Stimulated activated CD8-positive, alpha-beta memory T cell treated with anti-CD3 and anti-CD28 coated beads, Interleukin-2, amount 100 ng/mL, for 1 hour (primary cell): ENCODE results near the gene TNFAIP2.

Source experiments
- DNase-seq, 2 donors: peaks; one replicate each; pipeline ENCODE4 v3.0.0-alpha.2; 2020; ENCODE audit warnings: low read depth in 2 of 2

TNFAIP2 gene

DNA sequence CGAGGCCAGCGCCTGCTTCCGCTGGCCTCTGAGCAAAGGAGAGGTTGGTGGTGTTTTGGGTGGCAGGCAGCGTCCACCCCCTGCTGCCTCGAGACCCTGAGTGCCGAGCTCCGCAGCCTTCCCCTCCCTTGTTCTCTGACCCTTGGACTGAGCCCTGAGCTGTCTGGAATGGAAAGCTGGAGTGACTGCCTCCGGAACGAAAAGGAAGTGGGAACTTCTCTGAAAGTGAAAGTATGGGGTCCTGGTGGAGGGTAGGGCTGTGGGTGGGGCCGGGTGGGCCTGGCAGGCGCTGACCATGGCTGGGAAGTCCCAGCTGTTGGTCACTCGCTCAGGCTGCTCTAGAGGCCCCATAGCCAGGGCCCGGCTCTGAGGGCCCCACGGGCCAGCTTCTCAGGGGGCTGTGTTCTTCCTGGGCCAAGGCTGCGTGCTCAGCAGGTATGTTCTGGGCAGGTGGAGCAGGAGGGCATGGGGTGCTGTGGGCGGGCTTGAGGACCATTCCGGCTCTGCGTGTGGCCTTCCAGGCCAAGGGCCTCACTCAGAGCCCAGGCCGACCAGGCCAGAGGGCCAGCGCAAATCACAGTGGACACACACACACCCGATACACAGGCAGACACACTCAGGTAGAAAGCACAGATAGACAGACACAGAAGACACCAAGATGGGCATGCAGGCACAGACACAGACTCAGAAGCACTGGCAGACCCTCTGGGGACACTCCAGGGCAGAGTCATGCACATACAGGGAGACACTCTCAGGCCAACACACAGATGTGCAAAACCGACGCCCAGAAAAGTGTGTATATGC, 28.7 kb upstream of the TNFAIP2 start, which contains the start of gene EXOC3L4:
Gene EXOC3L4, plus strand, starts transcription at position 320 of the 804 bp plus-strand sequence. CDS start 5,495 bp downstream, outside the sequence.
- DNase-seq = no peak

DNA sequence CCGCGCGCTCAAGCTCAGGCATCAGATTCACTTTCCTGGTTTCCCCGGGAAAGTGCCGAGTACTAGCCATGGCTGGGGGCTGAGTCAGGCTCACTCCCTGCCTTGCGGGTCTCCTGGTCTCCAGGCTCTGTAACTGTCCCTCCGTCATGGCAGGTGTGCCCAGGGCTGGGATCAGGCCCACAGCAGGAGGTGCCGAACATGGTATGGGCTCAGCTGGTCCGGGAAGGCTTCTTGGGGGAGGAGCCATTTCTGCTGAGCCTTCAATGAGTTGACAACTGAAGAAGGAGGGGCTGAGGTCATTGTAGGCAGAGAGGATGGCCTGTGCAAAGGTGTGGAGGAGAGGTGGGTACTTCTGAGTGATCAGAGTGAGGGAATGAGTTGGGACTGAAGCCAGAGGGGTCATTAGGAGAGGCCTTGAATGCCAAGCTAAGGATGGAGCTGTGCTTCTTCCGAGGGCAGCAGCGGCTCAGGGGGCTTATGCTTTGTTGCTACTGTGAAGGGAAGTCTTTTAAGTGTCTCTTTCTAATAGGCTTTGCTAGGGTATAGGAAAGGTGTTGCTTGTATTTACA, 28.0 kb upstream of the TNFAIP2 start:
- no peak for DNase-seq

GRCh38 chr14:103096387-103096786, 26.9 kb upstream of the TNFAIP2 start:
- no peak for DNase-seq

DNA sequence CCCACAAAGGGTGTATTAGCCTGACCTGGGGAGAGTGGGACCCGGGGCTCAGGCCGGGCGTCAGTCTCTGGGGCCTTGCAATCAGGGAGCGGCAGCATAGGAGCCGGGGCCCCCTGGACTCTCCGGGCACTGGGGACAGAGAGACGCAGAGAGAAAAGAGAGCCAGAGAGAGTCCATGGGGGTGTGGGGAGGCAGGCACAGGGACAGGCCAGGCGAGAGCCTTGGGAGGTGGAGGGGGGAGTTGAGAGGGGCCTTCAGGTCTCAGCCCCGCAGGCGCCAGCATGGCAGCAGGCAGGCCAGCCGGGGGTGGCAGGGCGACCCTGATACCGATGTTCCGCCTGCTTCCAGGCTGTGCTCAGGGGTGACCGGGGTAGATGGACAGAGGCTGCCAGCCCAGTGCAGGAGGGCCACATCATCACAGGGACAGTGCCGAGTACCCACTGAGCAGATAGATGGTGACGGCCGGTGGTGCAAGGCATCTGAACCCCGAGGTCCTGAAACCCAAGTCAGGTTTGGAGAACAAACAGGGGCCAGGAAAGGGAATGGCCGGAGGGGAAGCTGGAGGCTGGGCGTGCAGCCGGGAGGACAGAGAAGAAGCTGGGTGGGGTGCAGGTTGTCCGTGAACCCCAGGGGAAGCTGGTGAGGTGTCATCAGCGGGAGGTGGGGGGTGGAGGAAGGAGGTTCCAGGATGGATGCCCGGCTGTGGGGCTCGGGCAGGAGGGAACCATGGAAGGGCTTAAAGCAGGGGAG, 25.8 kb upstream of the TNFAIP2 start:
- DNase-seq = no peak

- no peak for DNase-seq
These were observed 25.0 kb upstream of the TNFAIP2 start for GRCh38 chr14:103097994-103098957.

GRCh38 chr14:103099081-103099732, 24.1 kb upstream of the TNFAIP2 start:
- DNase-seq = no peak

- no peak for DNase-seq
These were observed 23.5 kb upstream of the TNFAIP2 start for GRCh38 chr14:103099733-103100280.

DNA sequence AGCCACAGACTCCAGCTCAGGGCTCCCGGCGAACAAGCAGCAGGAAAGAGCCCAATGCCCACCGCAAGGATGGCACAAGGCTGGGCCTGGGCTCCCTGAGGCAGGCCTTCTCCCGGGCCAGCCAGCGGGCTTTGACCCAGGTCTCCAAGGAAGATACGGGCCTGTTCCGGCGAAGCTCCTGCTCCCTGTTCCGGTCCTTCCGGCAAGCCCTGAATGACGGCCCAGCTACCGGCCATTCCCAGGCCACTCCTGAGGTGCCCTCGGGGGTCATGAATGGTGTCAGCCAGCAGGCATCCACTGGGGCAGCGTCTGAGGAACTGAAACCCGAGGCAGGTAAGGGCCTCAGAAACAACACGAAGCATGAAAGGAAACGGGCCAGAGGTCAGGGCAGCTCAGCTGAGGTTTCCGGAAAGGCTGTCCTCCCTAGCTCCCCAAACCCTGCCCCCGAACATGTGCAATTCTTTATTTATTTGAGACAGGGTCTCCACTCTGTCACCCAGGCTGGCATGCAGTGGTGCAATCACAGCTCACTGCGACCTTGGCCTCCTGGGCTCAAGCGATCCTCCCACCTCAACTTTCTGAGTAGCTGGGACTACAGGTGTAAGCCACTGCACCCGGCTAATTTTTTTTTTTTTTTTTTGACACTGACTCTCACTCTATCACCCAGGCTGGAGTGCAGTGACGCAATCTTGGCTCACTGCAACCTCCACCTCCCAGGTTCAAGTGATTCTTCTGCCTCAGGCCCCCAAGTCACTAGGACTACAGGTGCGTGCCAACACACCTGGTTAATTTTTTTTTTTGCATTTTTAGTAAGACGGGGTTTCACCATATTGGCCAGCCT, 22.8 kb upstream of the TNFAIP2 start:
- no peak for DNase-seq

DNA sequence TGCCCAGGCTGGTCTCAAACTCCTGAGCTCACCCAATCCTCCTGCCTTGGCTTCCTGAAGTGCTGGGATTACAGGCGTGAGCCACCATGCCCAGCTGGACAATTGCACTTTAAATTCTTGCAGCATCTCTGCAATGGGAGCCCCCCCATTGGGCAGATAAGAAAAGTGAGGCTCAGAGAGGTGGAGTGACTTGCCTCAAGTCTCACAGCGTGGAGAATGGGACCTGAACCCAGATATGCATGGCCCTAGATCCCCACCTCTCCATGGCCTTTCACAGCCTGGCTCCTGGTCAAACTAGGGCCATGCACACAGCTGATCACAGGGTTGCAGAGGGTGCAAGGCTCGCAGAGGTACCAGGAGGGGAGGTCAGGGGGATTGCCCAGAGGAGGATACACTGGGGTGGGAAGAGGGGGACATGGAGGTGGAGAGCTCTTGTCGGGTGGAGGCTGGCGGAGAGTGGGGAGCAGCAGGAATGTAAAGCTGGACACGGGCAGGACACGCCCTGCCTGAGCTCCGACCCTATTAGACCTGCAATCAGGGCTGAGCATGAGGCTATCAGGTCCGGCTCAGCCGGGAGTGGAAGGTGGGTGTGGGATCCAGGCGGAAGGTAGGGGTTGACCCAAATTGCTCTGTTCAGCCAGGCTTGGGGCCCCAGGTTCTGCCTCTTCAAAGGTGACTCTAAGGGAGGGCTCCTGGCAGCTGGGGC, 21.9 kb upstream of the TNFAIP2 start:
- DNase-seq = no peak

DNA sequence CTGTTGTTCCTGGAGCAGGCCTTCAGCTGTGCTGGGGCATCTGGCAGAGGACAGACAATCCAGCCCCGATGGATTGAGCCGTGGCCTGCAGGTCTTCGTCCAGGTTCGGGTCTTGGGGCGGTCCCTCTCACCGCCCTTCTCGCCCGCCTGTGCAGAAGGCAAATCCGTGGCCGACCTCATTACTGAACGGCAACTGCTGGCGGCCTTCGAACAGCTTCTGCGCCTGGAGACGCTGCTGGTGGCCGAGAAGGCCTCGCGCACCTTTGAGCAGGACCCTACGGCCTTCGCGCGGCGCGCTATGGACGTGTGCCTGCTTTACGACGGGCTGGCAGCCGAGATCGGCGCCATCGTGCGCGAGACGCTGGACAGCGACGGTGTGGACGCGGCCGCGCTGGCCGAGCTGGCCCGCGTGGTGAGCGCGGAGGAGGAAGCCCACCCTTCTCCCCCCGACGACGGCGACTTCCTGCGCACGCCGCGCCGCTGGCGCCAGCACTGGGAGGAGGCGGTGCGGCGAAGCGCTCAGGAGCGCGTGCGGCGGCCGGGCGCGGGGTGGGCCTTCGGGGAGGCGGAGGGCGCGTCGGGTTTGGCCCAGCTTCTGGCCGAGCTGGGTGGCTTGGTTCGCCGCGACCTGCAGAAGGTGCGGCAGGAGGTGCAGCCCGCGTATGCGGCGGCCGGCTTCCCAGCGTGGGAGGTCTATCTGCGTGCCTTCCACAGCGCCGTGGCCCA, 21.1 kb upstream of the TNFAIP2 start:
- no peak for DNase-seq

DNA sequence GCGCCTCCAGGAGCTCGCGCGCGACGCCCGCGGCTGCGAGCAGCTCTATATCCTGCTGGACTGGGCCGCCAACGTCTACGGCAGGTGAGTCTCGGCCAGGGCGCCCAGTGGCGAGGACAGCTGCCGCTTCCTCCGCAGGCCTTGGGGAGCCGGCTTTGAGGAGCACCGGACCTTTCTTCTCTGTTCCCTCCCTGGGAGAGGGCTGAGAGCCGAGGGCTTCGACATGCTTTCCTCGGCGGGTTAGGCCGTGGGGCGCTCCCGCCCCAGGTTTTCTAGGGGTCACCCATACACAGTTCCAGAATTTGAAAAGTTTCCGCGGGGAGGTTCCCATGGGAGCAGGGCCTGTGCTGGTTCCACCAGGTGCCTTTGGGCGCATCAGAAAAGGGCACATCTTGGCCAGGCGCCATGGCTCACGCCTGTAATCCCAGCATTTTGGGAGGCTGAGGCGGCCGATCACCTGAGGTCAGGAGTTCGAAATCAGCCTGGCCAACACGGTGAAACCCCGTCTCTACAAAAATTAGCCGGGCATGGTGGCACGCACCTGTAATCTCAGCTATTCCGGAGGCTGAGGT, 20.5 kb upstream of the TNFAIP2 start:
- no peak for DNase-seq

GRCh38 chr14:103103461-103104388, 19.5 kb upstream of the TNFAIP2 start:
- DNase-seq = no peak

DNA sequence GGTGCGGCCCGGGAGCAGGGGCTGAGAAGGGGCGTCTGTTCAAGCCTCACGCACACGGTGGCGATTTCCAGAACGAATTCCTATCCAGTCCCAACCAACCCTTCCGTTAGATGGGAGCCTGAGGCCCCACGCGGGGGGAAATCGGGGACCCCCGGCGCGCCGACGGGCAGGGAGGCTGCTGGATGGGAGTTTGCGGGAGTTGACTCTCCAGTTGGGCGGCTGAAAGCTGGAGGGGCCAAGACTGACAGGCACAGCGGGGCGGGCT, 18.9 kb upstream of the TNFAIP2 start:
- no peak for DNase-seq

DNA sequence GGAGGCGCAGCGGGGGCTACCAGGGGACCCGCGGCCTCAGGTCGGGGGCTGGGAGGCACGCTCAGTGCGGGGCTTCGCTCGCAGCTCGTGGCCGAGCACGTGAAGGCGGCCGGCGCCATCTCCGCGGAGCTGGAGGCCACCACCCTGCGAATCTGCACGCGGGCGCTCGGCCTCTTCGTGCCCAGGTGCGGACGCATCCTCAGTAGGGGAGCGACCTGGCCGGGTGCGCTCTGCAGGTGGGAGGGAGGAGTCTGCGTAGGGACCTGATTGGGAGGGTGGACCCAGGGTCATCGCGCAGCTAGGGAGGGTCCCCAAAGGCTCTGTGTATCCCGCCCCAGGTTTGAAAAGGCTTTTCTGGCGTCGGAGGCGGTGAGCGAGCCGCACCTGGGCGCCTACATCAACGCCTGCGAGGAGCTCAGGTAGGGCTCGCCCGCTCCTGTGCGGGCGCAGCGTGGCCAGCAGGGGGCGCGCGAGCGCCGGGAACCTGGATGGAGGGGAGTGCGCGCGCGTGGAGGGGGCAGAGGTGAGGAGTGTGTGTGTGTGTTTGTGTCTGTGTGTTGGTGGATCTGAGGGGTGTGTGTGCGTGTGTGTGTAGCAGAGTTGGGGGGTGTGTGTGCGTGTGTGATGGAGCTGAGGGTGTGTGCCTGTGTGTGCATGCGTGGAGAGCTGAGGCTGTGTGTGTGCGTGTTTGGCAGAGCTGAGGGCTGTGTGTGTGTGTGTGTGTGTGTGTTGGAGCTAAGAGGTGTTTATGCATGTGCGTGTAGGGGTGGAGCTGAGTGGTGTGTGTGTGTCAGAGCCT, 18.4 kb upstream of the TNFAIP2 start:
- DNase-seq = peak; percentile 45 to 64

- DNase-seq = no peak
These were observed 17.6 kb upstream of the TNFAIP2 start for GRCh38 chr14:103105580-103106150.

GRCh38 chr14:103107455-103107854, 15.8 kb upstream of the TNFAIP2 start:
- no peak for DNase-seq
